ENCODE results near the gene ECPAS. TPM values are rescaled to one million over a fixed set of nuclear protein-coding genes. Genes with fewer than 3 reads are reported as not detected.

The ECPAS gene
- total RNA-seq, 1 experiment from 2014 or later: 116 TPM

- Histone ChIP-seq H3K36me3 (ENCODE audit: insufficient read depth, low read length, poor library complexity, severe bottlenecking) (peaks cover 51% of the 10 kb centered on the region), H3K27ac (ENCODE audit: low read depth, low read length, poor library complexity, severe bottlenecking) (no peak overlapping the region), H3K4me1 (ENCODE audit: insufficient read depth, low read length, poor library complexity, severe bottlenecking) (no peaks in the 10 kb centered on the region), H3K4me3 (ENCODE audit: low read depth, low read length, poor library complexity, severe bottlenecking) (no peak overlapping the region), H3K9me3 (ENCODE audit: low read depth, low read length, poor library complexity, severe bottlenecking) (no peaks in the 10 kb centered on the region), H3K27me3 (replicated peaks; ENCODE audit: insufficient read depth, low read depth, low read length, poor library complexity) (no peaks in the 10 kb centered on the region)
- DNase-seq (ENCODE audit: low spot score): no peak
- POLR2A ChIA-PET (ENCODE audit: low non-redundant PET): no interaction called here
- no peak for TF ChIP-seq CTCF (conservative IDR thresholded peaks at IDR 0.05; ENCODE audit: low read depth, low read length)
- TF ChIP-seq EZH2 (IDR thresholded peaks at IDR 0.05; ENCODE audit: borderline replicate concordance, low read depth, low read length, poor library complexity, severe bottlenecking): no peak
- CTCF ChIA-PET: no interaction called here
- intact Hi-C loops (cut with micrococcal nuclease; ENCODE audit: unreplicated experiment): no loop called here
- no TSS peak for BruUV-seq (replicated peaks)
These were observed 108.2 kb downstream of the ECPAS start for GRCh38 chr9:111375817-111376564.

- POLR2A ChIA-PET (ENCODE audit: low non-redundant PET): no interaction called here
- no TSS peak for BruUV-seq (replicated peaks)
- no peak for DNase-seq (ENCODE audit: low spot score)
- no peaks in the 10 kb centered on the region for H3K4me1 ChIP-seq (ENCODE audit: insufficient read depth, low read length, poor library complexity, severe bottlenecking)
- H3K9me3 ChIP-seq (ENCODE audit: low read depth, low read length, poor library complexity, severe bottlenecking): no peaks in the 10 kb centered on the region
- TF ChIP-seq CTCF (conservative IDR thresholded peaks at IDR 0.05; ENCODE audit: low read depth, low read length) (no peak), EZH2 (IDR thresholded peaks at IDR 0.05; ENCODE audit: borderline replicate concordance, low read depth, low read length, poor library complexity, severe bottlenecking) (no peak)
- no peaks in the 10 kb centered on the region for H3K27me3 ChIP-seq (replicated peaks; ENCODE audit: insufficient read depth, low read depth, low read length, poor library complexity)
- H3K36me3 ChIP-seq (ENCODE audit: insufficient read depth, low read length, poor library complexity, severe bottlenecking): peaks cover 60% of the 10 kb centered on the region
- no peak overlapping the region for H3K4me3 ChIP-seq (ENCODE audit: low read depth, low read length, poor library complexity, severe bottlenecking)
- CTCF ChIA-PET: no interaction called here
- intact Hi-C loops (cut with micrococcal nuclease; ENCODE audit: unreplicated experiment): no loop called here
- no peak overlapping the region for H3K27ac ChIP-seq (ENCODE audit: low read depth, low read length, poor library complexity, severe bottlenecking)
These were observed 109.1 kb downstream of the ECPAS start for GRCh38 chr9:111375062-111375461.

- H3K4me3 ChIP-seq (ENCODE audit: low read depth, low read length, poor library complexity, severe bottlenecking): no peak overlapping the region
- CTCF ChIA-PET: no interaction called here
- DNase-seq (ENCODE audit: low spot score): no peak
These were observed 111.9 kb downstream of the ECPAS start for GRCh38 chr9:111372297-111372696.

More at GRCh38 chr9:111372297-111372696, 111.9 kb downstream of the ECPAS start:
- Histone ChIP-seq H3K4me1 (ENCODE audit: insufficient read depth, low read length, poor library complexity, severe bottlenecking) (no peaks in the 10 kb centered on the region), H3K9me3 (ENCODE audit: low read depth, low read length, poor library complexity, severe bottlenecking) (no peaks in the 10 kb centered on the region), H3K36me3 (ENCODE audit: insufficient read depth, low read length, poor library complexity, severe bottlenecking) (peaks cover 78% of the 10 kb centered on the region), H3K27me3 (replicated peaks; ENCODE audit: insufficient read depth, low read depth, low read length, poor library complexity) (no peaks in the 10 kb centered on the region), H3K27ac (ENCODE audit: low read depth, low read length, poor library complexity, severe bottlenecking) (no peak overlapping the region)
- BruUV-seq (replicated peaks): no TSS peak
- POLR2A ChIA-PET (ENCODE audit: low non-redundant PET): no interaction called here
- TF ChIP-seq CTCF (conservative IDR thresholded peaks at IDR 0.05; ENCODE audit: low read depth, low read length): no peak
- TF ChIP-seq EZH2 (IDR thresholded peaks at IDR 0.05; ENCODE audit: borderline replicate concordance, low read depth, low read length, poor library complexity, severe bottlenecking): no peak
- intact Hi-C loops (cut with micrococcal nuclease; ENCODE audit: unreplicated experiment): no loop called here

All from A673 (cell line).